PC-3 (cell line): ENCODE results near the gene TMSB15A. TPM values are rescaled to one million over a fixed set of nuclear protein-coding genes. Genes with fewer than 3 reads are reported as not detected.

Experiments used
- ATAC-seq: fragments of 200-7000 bp; cut with Tn5 transposase; 2 replicates; pipeline ENCODE4 v1.9.1; 2020; ENCODE audit warnings: mild to moderate bottlenecking, moderate library complexity
- BruUV-seq: library from RNA; stranded (reverse); fragments of 400-500 nt; replicated peaks from 2 replicates; lab custom pipeline; 2021; lab: Mats Ljungman, UMichigan
- CTCF ChIA-PET: fragments of 300-600 bp; sonication (Branson Sonifier 250); formaldehyde crosslinking; loops from one replicate; lab custom pipeline; 2022; ENCODE audit warnings: antibody characterized with exemption; lab: Charles Lee
- POLR2A ChIA-PET: fragments of 300-600 bp; sonication (Branson Sonifier 250); formaldehyde crosslinking; loops from one replicate; lab custom pipeline; 2022; ENCODE audit warnings: antibody characterized with exemption; ENCODE audit not compliant: unreplicated experiment; lab: Charles Lee
- DNase-seq: peaks from one replicate; pipeline ENCODE4 v3.0.0-alpha.2; 2015
- H2AFZ ChIP-seq: fragments of 300-600 bp; sonication (generic); 2 replicates; pipeline ENCODE4 v1.6.0; 2016; ENCODE audit warnings: antibody characterized with exemption, low read length
- H3F3A ChIP-seq: fragments of 300-600 bp; sonication (generic); one replicate; pipeline ENCODE4 v1.6.0; 2017; ENCODE audit warnings: antibody characterized with exemption, low read length, control low read depth, mild to moderate bottlenecking; ENCODE audit not compliant: unreplicated experiment
- H3K27ac ChIP-seq: fragments of 300-600 bp; sonication (generic); 2 replicates; pipeline ENCODE4 v1.5.1; 2016; ENCODE audit warnings: mild to moderate bottlenecking, low read length
- H3K27me3 ChIP-seq: fragments of 300-600 bp; sonication (generic); 2 replicates; pipeline ENCODE4 v1.6.1; 2016; ENCODE audit warnings: low read length, mixed read lengths
- H3K36me3 ChIP-seq: fragments of 300-600 bp; sonication (generic); 2 replicates; pipeline ENCODE4 v1.6.1; 2016; ENCODE audit warnings: low read depth, mixed run types, low read length, mixed read lengths
- H3K4me1 ChIP-seq: fragments of 300-600 bp; sonication (generic); 2 replicates; pipeline ENCODE4 v1.5.1; 2016; ENCODE audit warnings: low read length; ENCODE audit not compliant: insufficient read depth
- H3K4me2 ChIP-seq: fragments of 300-600 bp; sonication (generic); 2 replicates; pipeline ENCODE4 v1.6.0; 2016; ENCODE audit warnings: low read length
- H3K4me3 ChIP-seq: fragments of 300-600 bp; sonication (generic); 2 replicates; pipeline ENCODE4 v1.5.1; 2016; ENCODE audit warnings: mild to moderate bottlenecking, low read length, mixed read lengths
- H3K79me2 ChIP-seq: fragments of 300-600 bp; sonication (generic); 2 replicates; pipeline ENCODE4 v1.6.1; 2017; ENCODE audit warnings: low read length, mixed read lengths
- H3K9ac ChIP-seq: fragments of 300-600 bp; sonication (generic); 2 replicates; pipeline ENCODE4 v1.6.0; 2016; ENCODE audit warnings: mild to moderate bottlenecking, low read length
- H3K9me2 ChIP-seq: fragments of 300-600 bp; sonication (generic); replicated peaks from 2 replicates; pipeline ENCODE4 v1.6.1; 2016; ENCODE audit warnings: mixed run types, low read length, mixed read lengths
- H3K9me3 ChIP-seq: fragments of 300-600 bp; sonication (generic); 2 replicates; pipeline ENCODE4 v1.6.1; 2016; ENCODE audit warnings: low read length, mixed read lengths
- H4K20me1 ChIP-seq: fragments of 300-600 bp; sonication (generic); 2 replicates; pipeline ENCODE4 v1.6.1; 2016; ENCODE audit warnings: low read length, mixed read lengths
- CTCF ChIP-seq: fragments of 300-600 bp; sonication (generic); conservative IDR thresholded peaks from 2 replicates; pipeline ENCODE4 v1.5.1; 2017; ENCODE audit warnings: antibody characterized with exemption, low read depth, mild to moderate bottlenecking, low read length
- EZH2 ChIP-seq: fragments of 300-600 bp; sonication (generic); IDR thresholded peaks from one replicate; pipeline ENCODE4 v1.6.1; 2017; ENCODE audit warnings: antibody characterized with exemption, mild to moderate bottlenecking, low read length; ENCODE audit not compliant: unreplicated experiment
- EZH2phosphoT487 ChIP-seq: fragments of 300-600 bp; sonication (generic); IDR thresholded peaks from 2 replicates; pipeline ENCODE4 v1.6.1; 2018; ENCODE audit warnings: mild to moderate bottlenecking, antibody characterized with exemption, low read length, borderline replicate concordance
- intact Hi-C: fragments of 100-400 bp; cut with micrococcal nuclease; formaldehyde crosslinking; loops from 2 replicates; pipeline ENCODE4 v1.9.0; 2023
- total RNA-seq: library from RNA; depleted of rRNA; stranded (reverse); fragments of >200 nt; gene quantifications from 2 replicates; pipeline ENCODE4 v1.2.3, GENCODE V29; 2014

TMSB15A gene
- total RNA-seq, 1 experiment from 2014 or later = 0.18 TPM

DNA sequence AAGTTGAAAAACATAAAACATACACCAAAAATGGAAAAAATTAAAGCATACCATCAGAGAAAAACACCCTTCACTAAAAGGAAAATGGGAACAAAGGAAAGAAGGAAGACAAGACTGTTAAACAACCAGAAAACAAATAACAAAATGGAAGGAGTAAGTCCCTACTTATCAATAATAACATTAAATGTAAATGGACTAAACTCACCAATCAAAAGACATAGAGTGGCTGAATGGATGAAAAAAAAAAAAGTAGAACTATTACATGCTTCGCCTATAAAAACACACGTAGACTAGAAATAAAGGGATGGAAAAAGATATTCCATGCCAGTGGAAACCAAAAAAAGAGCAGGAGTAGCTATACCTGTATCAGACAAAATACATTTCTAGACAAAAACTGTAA, 19.4 kb upstream of the TMSB15A start:
- no TSS peak for BruUV-seq
- intact Hi-C loops = no loop called here
- H3K27me3 ChIP-seq = peaks cover 8% of the 10 kb centered on the region; the same call in 1 of the 2 replicates
- H3K4me1 ChIP-seq = no peaks in the 10 kb centered on the region
- H3K27ac ChIP-seq = no peak overlapping the region
- H3K4me2 ChIP-seq = no peak overlapping the region
- H3K9ac ChIP-seq = no peak overlapping the region
- H2AFZ ChIP-seq = no peak overlapping the region
- H4K20me1 ChIP-seq = no peaks in the 10 kb centered on the region
- no peak for ATAC-seq
- ChIA-PET CTCF (no interaction called here), POLR2A (no interaction called here)
- H3K9me2 ChIP-seq = no peaks in the 10 kb centered on the region
- TF ChIP-seq EZH2phosphoT487 (no peak), EZH2 (no peak), CTCF (no peak)
- no peaks in the 10 kb centered on the region for H3K9me3 ChIP-seq
- no peak for DNase-seq
- H3K79me2 ChIP-seq = no peaks in the 10 kb centered on the region
- no peak overlapping the region for H3K4me3 ChIP-seq
- no peaks in the 10 kb centered on the region for H3F3A ChIP-seq
- H3K36me3 ChIP-seq = no peaks in the 10 kb centered on the region

DNA sequence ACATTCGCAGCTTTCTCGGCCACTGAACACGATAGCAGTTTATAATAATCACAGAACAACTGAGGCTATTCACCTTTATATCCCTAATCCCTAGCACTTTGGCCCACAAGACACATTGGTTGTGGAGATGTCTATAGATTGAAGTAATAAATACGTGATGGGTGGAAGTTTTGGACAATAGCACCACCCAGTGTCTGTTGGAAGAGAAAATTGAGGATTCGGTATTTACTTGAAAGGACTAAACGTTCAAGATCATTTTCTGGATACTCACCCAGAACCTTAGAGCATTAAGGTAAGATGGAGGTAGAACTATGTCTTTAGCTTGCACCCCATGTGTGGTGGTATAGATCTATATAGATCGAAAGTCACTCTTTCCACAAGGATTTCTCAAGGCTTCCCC, 787 bp upstream of the TMSB15A start:
- no TSS peak for BruUV-seq
- 0 out of 2 replicates have a peak overlapping the region, but pooled peaks have one; percentile 41 for H3K4me2 ChIP-seq
- no peaks in the 10 kb centered on the region for H3K9me3 ChIP-seq
- H3K27ac ChIP-seq = no peak overlapping the region
- H3K79me2 ChIP-seq = no peaks in the 10 kb centered on the region
- no peak overlapping the region for H3K9ac ChIP-seq
- no peaks in the 10 kb centered on the region for H3K36me3 ChIP-seq
- TF ChIP-seq EZH2 (no peak), CTCF (peak; percentile 50), EZH2phosphoT487 (no peak)
- CTCF ChIA-PET = no interaction called here
- POLR2A ChIA-PET = no interaction called here
- peaks cover 39% of the 10 kb centered on the region for H3K27me3 ChIP-seq
- H2AFZ ChIP-seq = no peak overlapping the region; the same call in 1 of the 2 replicates
- H3K9me2 ChIP-seq = no peaks in the 10 kb centered on the region
- no peaks in the 10 kb centered on the region for H4K20me1 ChIP-seq
- H3F3A ChIP-seq = no peaks in the 10 kb centered on the region
- no peak overlapping the region for H3K4me3 ChIP-seq
- ATAC-seq (peak; percentile 60), DNase-seq (peak; percentile 46)
- intact Hi-C loops = no loop called here
- no peaks in the 10 kb centered on the region for H3K4me1 ChIP-seq

DNA sequence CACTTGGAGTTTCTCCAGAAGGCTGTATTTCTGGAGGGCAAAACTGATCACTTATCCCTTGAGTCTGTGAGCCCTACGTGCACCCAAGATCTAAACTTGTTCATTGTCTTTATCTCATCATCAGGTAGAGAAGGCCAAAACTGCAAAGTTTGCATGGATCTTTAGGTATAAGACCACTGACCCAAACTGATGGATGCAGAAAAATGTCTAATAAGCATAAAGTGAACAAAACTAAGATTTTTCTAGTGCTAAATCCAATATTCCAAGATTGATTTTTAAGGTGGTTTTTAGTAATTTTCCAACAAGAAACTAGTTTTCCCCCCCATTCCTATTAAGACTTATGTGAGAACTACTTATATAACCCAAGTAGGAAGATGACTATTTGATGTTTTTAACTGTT, 2.0 kb downstream of the TMSB15A start:
- no TSS peak for BruUV-seq
- H3K36me3 ChIP-seq = no peaks in the 10 kb centered on the region
- H3K9ac ChIP-seq = no peak overlapping the region
- no peak overlapping the region for H3K27ac ChIP-seq
- no peaks in the 10 kb centered on the region for H3K4me1 ChIP-seq
- H3K27me3 ChIP-seq = peaks cover 39% of the 10 kb centered on the region
- H3K9me3 ChIP-seq = no peaks in the 10 kb centered on the region
- H2AFZ ChIP-seq = no peak overlapping the region
- H3K4me3 ChIP-seq = no peak overlapping the region
- CTCF ChIA-PET = no interaction called here
- DNase-seq (no peak), ATAC-seq (no peak)
- POLR2A ChIA-PET = no interaction called here
- H3K4me2 ChIP-seq = no peak overlapping the region
- H4K20me1 ChIP-seq = no peaks in the 10 kb centered on the region
- TF ChIP-seq EZH2 = no peak
- TF ChIP-seq CTCF = no peak
- no peak for TF ChIP-seq EZH2phosphoT487
- H3K9me2 ChIP-seq = no peaks in the 10 kb centered on the region
- intact Hi-C loops = no loop called here
- no peaks in the 10 kb centered on the region for H3K79me2 ChIP-seq
- H3F3A ChIP-seq = no peaks in the 10 kb centered on the region
